Activated gamma-delta T cell treated with anti-CD3 and anti-CD28 coated beads, Interleukin-2, amount 50 U/mL, for 16 hours (primary cell): ENCODE data around the gene PRIM2.
"Not testable (repeated sequence)": the region's sequence is repeated elsewhere in the genome, so short reads cannot be mapped to it uniquely, and the experiment has no call there.

ENCODE experiments used
- DNase-seq: peaks from one replicate; pipeline ENCODE4 v3.0.0-alpha.2; 2020; ENCODE audit warnings: low read depth

Gene PRIM2

GRCh38 chr6:57445790-57446468, 128.5 kb downstream of the PRIM2 start:
- DNase-seq = not testable (repeated sequence)

GRCh38 chr6:57449496-57450066, 132.2 kb downstream of the PRIM2 start:
- DNase-seq = not testable (repeated sequence)

GRCh38 chr6:57459781-57460180, 142.4 kb downstream of the PRIM2 start:
- DNase-seq = not testable (repeated sequence)

GRCh38 chr6:57461022-57461421, 143.6 kb downstream of the PRIM2 start:
- not testable (repeated sequence) for DNase-seq

- not testable (repeated sequence) for DNase-seq
These were observed 146.4 kb downstream of the PRIM2 start for GRCh38 chr6:57463809-57464208.

GRCh38 chr6:57465968-57466367, 148.5 kb downstream of the PRIM2 start:
- not testable (repeated sequence) for DNase-seq

GRCh38 chr6:57469072-57469471, 151.6 kb downstream of the PRIM2 start:
- DNase-seq = no peak

- DNase-seq = not testable (repeated sequence)
These were observed 152.7 kb downstream of the PRIM2 start for GRCh38 chr6:57470148-57470547.

GRCh38 chr6:57471314-57471864, 154.0 kb downstream of the PRIM2 start:
- not testable (repeated sequence) for DNase-seq

- not testable (repeated sequence) for DNase-seq
These were observed 155.5 kb downstream of the PRIM2 start for GRCh38 chr6:57472861-57473362.

GRCh38 chr6:57474862-57475475, 157.5 kb downstream of the PRIM2 start:
- DNase-seq = not testable (repeated sequence)

GRCh38 chr6:57475656-57476055, 158.2 kb downstream of the PRIM2 start:
- not testable (repeated sequence) for DNase-seq

GRCh38 chr6:57480194-57480593, 162.8 kb downstream of the PRIM2 start:
- not testable (repeated sequence) for DNase-seq

GRCh38 chr6:57481121-57481520, 163.7 kb downstream of the PRIM2 start:
- DNase-seq = not testable (repeated sequence)

- DNase-seq = not testable (repeated sequence)
These were observed 165.0 kb downstream of the PRIM2 start for GRCh38 chr6:57482471-57482870.

GRCh38 chr6:57486494-57487081, 169.2 kb downstream of the PRIM2 start:
- not testable (repeated sequence) for DNase-seq

- not testable (repeated sequence) for DNase-seq
These were observed 171.1 kb downstream of the PRIM2 start for GRCh38 chr6:57488551-57488950.

- not testable (repeated sequence) for DNase-seq
These were observed 172.5 kb downstream of the PRIM2 start for GRCh38 chr6:57489887-57490286.

- not testable (repeated sequence) for DNase-seq
These were observed 174.4 kb downstream of the PRIM2 start for GRCh38 chr6:57491795-57492194.

- DNase-seq = not testable (repeated sequence)
These were observed 178.8 kb downstream of the PRIM2 start for GRCh38 chr6:57496251-57496650.

GRCh38 chr6:57500368-57501021, 183.1 kb downstream of the PRIM2 start:
- DNase-seq = not testable (repeated sequence)

- DNase-seq = not testable (repeated sequence)
These were observed 185.0 kb downstream of the PRIM2 start for GRCh38 chr6:57502387-57502786.
